H9 (cell line): ENCODE measurements around the gene C9orf43. TPM values are rescaled to one million over a fixed set of nuclear protein-coding genes. Genes with fewer than 3 reads are reported as not detected.

ENCODE experiments used
- DNase-seq: peaks from one replicate; pipeline ENCODE4 v3.0.0-alpha.2; 2017
- H2AFZ ChIP-seq: one replicate; pipeline ENCODE4 v1.6.1; 2013; ENCODE audit warnings: mild to moderate bottlenecking, low read length, control low read depth, moderate library complexity
- H2AK5ac ChIP-seq: 2 replicates; pipeline ENCODE4 v1.6.1; 2013; ENCODE audit warnings: low read length, control low read depth, mixed read lengths; ENCODE audit not compliant: insufficient read length
- H2BK120ac ChIP-seq: one replicate; pipeline ENCODE4 v1.6.1; 2013; ENCODE audit warnings: low read depth, mild to moderate bottlenecking, low read length, control low read depth, inconsistent platforms; ENCODE audit not compliant: poor library complexity, severe bottlenecking
- H2BK12ac ChIP-seq: 2 replicates; pipeline ENCODE4 v1.6.1; 2013; ENCODE audit warnings: low read length, control low read depth, mixed read lengths, low read depth; ENCODE audit not compliant: insufficient read length
- H2BK15ac ChIP-seq: 2 replicates; pipeline ENCODE4 v1.6.1; 2013; ENCODE audit warnings: low read depth, low read length, control low read depth
- H2BK20ac ChIP-seq: one replicate; pipeline ENCODE4 v1.6.1; 2013; ENCODE audit warnings: low read depth, mild to moderate bottlenecking, low read length, control low read depth, inconsistent platforms; ENCODE audit not compliant: poor library complexity, severe bottlenecking
- H2BK5ac ChIP-seq: 2 replicates; pipeline ENCODE4 v1.6.1; 2013; ENCODE audit warnings: low read length, control low read depth, mixed read lengths; ENCODE audit not compliant: insufficient read length
- H3K14ac ChIP-seq: 2 replicates; pipeline ENCODE4 v1.6.1; 2013; ENCODE audit warnings: low read length, control low read depth; ENCODE audit not compliant: insufficient read depth
- H3K18ac ChIP-seq: 2 replicates; pipeline ENCODE4 v1.6.1; 2013; ENCODE audit warnings: low read depth, mild to moderate bottlenecking, mixed read lengths, low read length, control low read depth; ENCODE audit not compliant: insufficient read length
- H3K23ac ChIP-seq: 2 replicates; pipeline ENCODE4 v1.6.1; 2013; ENCODE audit warnings: low read length, control low read depth, mixed read lengths, low read depth; ENCODE audit not compliant: insufficient read length
- H3K23me2 ChIP-seq: 2 replicates; pipeline ENCODE4 v1.6.1; 2013; ENCODE audit warnings: low read depth, mild to moderate bottlenecking, mixed read lengths, low read length, control low read depth; ENCODE audit not compliant: insufficient read length, poor library complexity, severe bottlenecking
- H3K27ac ChIP-seq: 2 replicates; pipeline ENCODE4 v1.5.1; 2013; ENCODE audit warnings: low read length, control low read depth, mixed read lengths, low read depth; ENCODE audit not compliant: insufficient read length
- H3K27me3 ChIP-seq: 2 replicates; pipeline ENCODE4 v1.6.1; 2013; ENCODE audit warnings: low read length, control low read depth, inconsistent platforms; ENCODE audit not compliant: insufficient read depth
- H3K4ac ChIP-seq: 2 replicates; pipeline ENCODE4 v1.6.1; 2013; ENCODE audit warnings: low read depth, mild to moderate bottlenecking, control low read depth, inconsistent platforms, low read length, moderate library complexity
- H3K4me1 ChIP-seq: 2 replicates; pipeline ENCODE4 v1.6.1; 2013; ENCODE audit warnings: low read length, control low read depth, inconsistent platforms; ENCODE audit not compliant: insufficient read depth
- H3K4me2 ChIP-seq: 2 replicates; pipeline ENCODE4 v1.6.1; 2013; ENCODE audit warnings: low read length, control low read depth, mixed read lengths; ENCODE audit not compliant: insufficient read length, insufficient read depth
- H3K56ac ChIP-seq: 2 replicates; pipeline ENCODE4 v1.6.1; 2013; ENCODE audit warnings: low read depth, mild to moderate bottlenecking, mixed read lengths, low read length, control low read depth; ENCODE audit not compliant: insufficient read length
- H3K79me1 ChIP-seq: 2 replicates; pipeline ENCODE4 v1.6.1; 2013; ENCODE audit warnings: low read depth, mild to moderate bottlenecking, moderate library complexity, low read length, control low read depth, inconsistent platforms; ENCODE audit not compliant: insufficient read depth, poor library complexity, severe bottlenecking
- H3K79me2 ChIP-seq: 2 replicates; pipeline ENCODE4 v1.6.1; 2013; ENCODE audit warnings: low read length, control low read depth, inconsistent platforms; ENCODE audit not compliant: insufficient read depth
- H3K9ac ChIP-seq: 2 replicates; pipeline ENCODE4 v1.6.1; 2013; ENCODE audit warnings: low read length, control low read depth, mixed read lengths; ENCODE audit not compliant: insufficient read length; ENCODE audit errors: extremely low read depth
- H3K9me3 ChIP-seq: one replicate; pipeline ENCODE4 v1.6.1; 2013; ENCODE audit warnings: low read depth, low read length, inconsistent platforms; ENCODE audit not compliant: control insufficient read depth
- H3T11ph ChIP-seq: one replicate; pipeline ENCODE4 v1.6.1; 2013; ENCODE audit warnings: mild to moderate bottlenecking, low read length, control low read depth, inconsistent platforms
- H4K20me1 ChIP-seq: one replicate; pipeline ENCODE4 v1.6.1; 2013; ENCODE audit not compliant: control insufficient read depth, insufficient read length, insufficient read depth
- H4K5ac ChIP-seq: 2 replicates; pipeline ENCODE4 v1.6.1; 2013; ENCODE audit warnings: low read depth, mild to moderate bottlenecking, mixed read lengths, low read length, control low read depth; ENCODE audit not compliant: insufficient read length
- H4K8ac ChIP-seq: replicated peaks from 2 replicates; pipeline ENCODE4 v1.6.1; 2013; ENCODE audit warnings: low read length, control low read depth, mixed read lengths, low read depth; ENCODE audit not compliant: insufficient read length
- H4K91ac ChIP-seq: 2 replicates; pipeline ENCODE4 v1.6.1; 2013; ENCODE audit warnings: low read depth, mild to moderate bottlenecking, moderate library complexity, mixed read lengths, low read length, control low read depth; ENCODE audit not compliant: insufficient read length
- H3K27ac Mint-ChIP-seq, 3 experiments: 2 replicates in 2 of 3; 3 replicates in 1 of 3; pipeline ENCODE4 v1.8.0; 2020 to 2021; ENCODE audit warnings: mixed read lengths in 3 of 3, mild to moderate bottlenecking in 1 of 3, moderate library complexity in 1 of 3
- H3K27me3 Mint-ChIP-seq: 2 replicates; pipeline ENCODE4 v1.8.0; 2021; ENCODE audit warnings: low read depth, mild to moderate bottlenecking, moderate library complexity, mixed read lengths
- H3K36me3 Mint-ChIP-seq, 3 experiments: 2 replicates in 2 of 3; 3 replicates in 1 of 3; pipeline ENCODE4 v1.8.0; 2020 to 2021; ENCODE audit warnings: low read depth in 3 of 3, mixed read lengths in 3 of 3; ENCODE audit not compliant: insufficient read depth in 1 of 3
- H3K4me1 Mint-ChIP-seq, 2 experiments: 2 replicates each; pipeline ENCODE4 v1.8.0; 2020; ENCODE audit warnings: mixed read lengths in 2 of 2
- H3K4me3 Mint-ChIP-seq, 2 experiments: 2 replicates in 1 of 2; 3 replicates in 1 of 2; pipeline ENCODE4 v1.8.0; 2020 to 2021; ENCODE audit warnings: mild to moderate bottlenecking in 2 of 2, mixed read lengths in 2 of 2, moderate library complexity in 1 of 2
- H3K9me3 Mint-ChIP-seq, 2 experiments: 2 replicates in 1 of 2; 3 replicates in 1 of 2; pipeline ENCODE4 v1.8.0; 2020; ENCODE audit warnings: mild to moderate bottlenecking in 2 of 2, mixed read lengths in 2 of 2, moderate library complexity in 1 of 2
- WGBS: extraction: QIAGEN DNeasy Blood & Tissue Kit; methylation state at CpG from one replicate; pipeline ENCODE4 v1.1.7; 2013; ENCODE audit warnings: missing lambda C conversion rate, low lambda C conversion rate, mixed read lengths; ENCODE audit not compliant: insufficient read length; ENCODE audit errors: extremely low coverage; 5-methylcytosine and 5-hydroxymethylcytosine counted together
- total RNA-seq: library from RNA; stranded (reverse); gene quantifications from 2 replicates; pipeline ENCODE4 v1.2.1, GENCODE V29; 2021
- TF ChIP-seq, protein P1 (sequence below): fragments of 200-600 bp; sonication (generic); conservative IDR thresholded peaks from 3 replicates; pipeline ENCODE4 v1.8.0; 2021; ENCODE audit warnings: antibody characterized with exemption, mild to moderate bottlenecking

The C9orf43 gene
- total RNA-seq, 1 experiment from 2014 or later, result 0.57 TPM

DNA sequence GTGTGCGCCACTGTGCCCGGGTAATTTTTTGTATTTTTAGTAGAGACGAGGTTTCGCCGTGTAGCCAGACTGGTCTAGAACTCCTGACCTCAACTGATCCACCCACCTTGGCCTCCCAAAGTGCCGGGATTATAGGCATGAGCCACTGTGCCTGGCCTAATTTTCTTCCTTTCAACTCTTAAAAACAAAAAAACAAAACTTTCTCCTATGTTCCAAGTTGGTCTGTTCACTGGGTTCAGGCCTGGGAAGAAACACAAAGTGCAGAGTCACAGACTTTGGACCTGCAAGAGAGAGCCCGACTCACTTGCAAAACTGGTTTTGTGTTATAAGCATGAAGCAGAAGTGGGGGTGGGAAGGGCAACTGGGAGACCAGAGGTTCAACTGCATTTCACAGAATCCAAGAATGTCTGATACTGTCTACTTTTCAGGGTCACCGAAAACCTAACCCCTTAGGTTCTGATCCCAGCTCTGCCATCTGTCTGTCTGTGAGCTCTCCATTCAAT is 28.6 kb upstream of the C9orf43 start:
- Histone ChIP-seq H2AFZ (no peak overlapping the region), H2BK15ac (no peak overlapping the region), H2BK120ac (no peak overlapping the region), H4K20me1 (no peaks in the 10 kb centered on the region), H3K14ac (no peak overlapping the region), H3K4ac (no peak overlapping the region), H3K9ac (no peak overlapping the region), H3T11ph (no peak overlapping the region), H3K27me3 (no peaks in the 10 kb centered on the region), H3K9me3 (no peaks in the 10 kb centered on the region), H3K23ac (no peak overlapping the region), H2BK5ac (no peak overlapping the region), H3K79me1 (no peaks in the 10 kb centered on the region), H3K27ac (no peak overlapping the region), H4K8ac (no peak overlapping the region), H2BK20ac (no peak overlapping the region), H3K56ac (no peak overlapping the region), H3K79me2 (no peaks in the 10 kb centered on the region), H2AK5ac (no peak overlapping the region), H3K4me1 (no peaks in the 10 kb centered on the region; the same call in 1 of the 2 replicates), H2BK12ac (no peak overlapping the region), H4K5ac (no peak overlapping the region), H3K23me2 (peaks cover 5% of the 10 kb centered on the region), H3K4me2 (no peak overlapping the region), H3K18ac (no peak overlapping the region), H4K91ac (no peak overlapping the region)
- Mint-ChIP-seq H3K27ac (no peak overlapping the region), H3K4me1 (peaks cover 3 to 14% of the 10 kb centered on the region in 2 experiments), H3K4me3 (no peak overlapping the region), H3K36me3 (peaks cover 0 to 2% (median 2%) of the 10 kb centered on the region in 3 experiments; a peak in 1 of 7 replicates), H3K27me3 (no peaks in the 10 kb centered on the region), H3K9me3 (no peaks in the 10 kb centered on the region)
- no peak for DNase-seq
- no CpG with 5 or more reads among the region's 8 CpGs for WGBS
- TF ChIP-seq, protein P1, sequence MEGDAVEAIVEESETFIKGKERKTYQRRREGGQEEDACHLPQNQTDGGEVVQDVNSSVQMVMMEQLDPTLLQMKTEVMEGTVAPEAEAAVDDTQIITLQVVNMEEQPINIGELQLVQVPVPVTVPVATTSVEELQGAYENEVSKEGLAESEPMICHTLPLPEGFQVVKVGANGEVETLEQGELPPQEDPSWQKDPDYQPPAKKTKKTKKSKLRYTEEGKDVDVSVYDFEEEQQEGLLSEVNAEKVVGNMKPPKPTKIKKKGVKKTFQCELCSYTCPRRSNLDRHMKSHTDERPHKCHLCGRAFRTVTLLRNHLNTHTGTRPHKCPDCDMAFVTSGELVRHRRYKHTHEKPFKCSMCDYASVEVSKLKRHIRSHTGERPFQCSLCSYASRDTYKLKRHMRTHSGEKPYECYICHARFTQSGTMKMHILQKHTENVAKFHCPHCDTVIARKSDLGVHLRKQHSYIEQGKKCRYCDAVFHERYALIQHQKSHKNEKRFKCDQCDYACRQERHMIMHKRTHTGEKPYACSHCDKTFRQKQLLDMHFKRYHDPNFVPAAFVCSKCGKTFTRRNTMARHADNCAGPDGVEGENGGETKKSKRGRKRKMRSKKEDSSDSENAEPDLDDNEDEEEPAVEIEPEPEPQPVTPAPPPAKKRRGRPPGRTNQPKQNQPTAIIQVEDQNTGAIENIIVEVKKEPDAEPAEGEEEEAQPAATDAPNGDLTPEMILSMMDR, result no peak
